SK-N-MC (cell line): Measurements from ENCODE around the gene MYD88.

Source experiments
- EZH2 ChIP-seq: fragments of 200-600 bp; sonication (generic); IDR thresholded peaks from one replicate; pipeline ENCODE4 v1.6.1; 2017; ENCODE audit warnings: antibody characterized with exemption
- FOXP2 ChIP-seq: optimal IDR thresholded peaks from 2 replicates; pipeline ENCODE3; 2011; ENCODE audit warnings: mild to moderate bottlenecking, moderate library complexity; ENCODE audit not compliant: insufficient read depth; ENCODE audit errors: extremely low read length, control extremely low read depth
- POLR2AphosphoS5 ChIP-seq: IDR thresholded peaks from 2 replicates; pipeline ENCODE4 v1.6.1; 2012; ENCODE audit warnings: mild to moderate bottlenecking, low read depth, low read length, borderline replicate concordance

- TF ChIP-seq EZH2 (no peak), POLR2AphosphoS5 (no peak), FOXP2 (no peak)
Observed at GRCh38 chr3:38171622-38172021, 33.2 kb downstream of the MYD88 start.
